Hematopoietic multipotent progenitor cell treated with erythropoietin and hydrocortisone succinate and interleukin-3 and kit ligand, for 4 days (in vitro differentiated cells): ENCODE measurements around the gene CCDC85A.
"Not testable (repeated sequence)": the region's sequence is repeated elsewhere in the genome, so short reads cannot be mapped to it uniquely, and the experiment has no call there.

ENCODE experiments used
- DNase-seq: peaks from one replicate; pipeline ENCODE4 v3.0.0-alpha.2; 2015

The CCDC85A gene

DNA sequence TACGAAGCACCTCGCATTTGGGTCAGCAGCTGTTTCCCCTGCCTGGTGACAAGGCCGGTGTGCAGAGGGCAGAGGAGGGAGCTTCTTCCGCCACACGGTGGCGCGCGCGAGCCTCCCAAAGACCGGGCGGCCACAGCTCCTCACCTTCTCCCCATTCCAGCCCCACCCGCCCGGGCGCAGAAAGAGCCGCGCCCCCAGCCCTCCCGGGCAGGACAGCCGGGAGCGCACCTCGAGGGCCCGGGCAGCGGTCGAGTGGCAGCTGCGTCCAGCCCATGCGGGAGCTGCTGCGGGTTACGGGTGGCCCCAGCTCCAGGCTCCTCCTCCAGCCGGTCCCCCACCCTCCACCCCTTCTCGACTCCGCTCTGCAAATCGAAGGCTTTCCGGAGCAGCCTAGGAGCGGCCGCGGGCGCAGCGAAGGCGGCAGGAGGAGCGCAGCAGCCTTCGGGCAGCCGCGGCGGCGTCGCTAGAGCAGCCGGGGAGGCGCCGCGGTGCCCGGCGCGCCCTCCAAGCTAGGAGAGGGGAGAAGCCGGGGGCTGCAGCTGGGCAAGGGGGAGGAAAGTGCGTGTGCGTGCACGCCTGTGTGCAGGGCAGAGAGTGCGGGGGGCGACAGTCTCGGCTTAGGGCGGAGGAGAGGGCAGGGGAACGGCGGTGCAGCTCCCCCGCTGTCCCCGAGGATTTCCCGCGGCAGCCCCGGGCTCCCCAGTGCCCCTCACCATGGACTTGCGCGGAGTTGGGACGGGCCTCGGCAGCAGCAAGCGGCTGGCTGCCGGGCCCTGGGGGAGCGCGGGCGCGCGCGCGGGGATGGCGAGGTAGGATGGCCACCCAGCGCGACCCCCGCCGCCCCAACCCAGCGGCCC, at the start of gene CCDC85A:
TSS of gene CCDC85A (plus strand) at position 348 of the 857 bp plus-strand sequence. CDS start 635 bp downstream, outside the sequence.
- peak; percentile 87 for DNase-seq

DNA sequence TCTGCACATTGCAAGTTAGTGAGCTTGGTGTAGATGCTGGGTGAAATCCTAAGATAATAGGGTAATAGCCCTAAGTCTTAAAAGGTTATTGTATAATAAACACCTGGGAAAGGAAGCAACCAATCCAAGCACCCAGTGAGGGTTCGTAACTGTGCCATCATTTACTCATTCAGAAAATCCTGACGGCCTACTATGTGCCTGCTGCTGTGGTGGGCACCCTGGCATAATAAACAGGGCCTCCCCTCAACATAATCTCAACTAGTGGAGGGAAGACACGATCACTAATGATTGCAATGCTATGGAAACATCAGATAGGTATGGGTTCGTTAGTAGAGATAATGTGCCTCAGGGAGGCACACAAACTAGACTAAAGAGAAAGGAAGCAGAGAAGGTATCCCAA, 48.9 kb upstream of the CCDC85A start:
- no peak for DNase-seq

DNA sequence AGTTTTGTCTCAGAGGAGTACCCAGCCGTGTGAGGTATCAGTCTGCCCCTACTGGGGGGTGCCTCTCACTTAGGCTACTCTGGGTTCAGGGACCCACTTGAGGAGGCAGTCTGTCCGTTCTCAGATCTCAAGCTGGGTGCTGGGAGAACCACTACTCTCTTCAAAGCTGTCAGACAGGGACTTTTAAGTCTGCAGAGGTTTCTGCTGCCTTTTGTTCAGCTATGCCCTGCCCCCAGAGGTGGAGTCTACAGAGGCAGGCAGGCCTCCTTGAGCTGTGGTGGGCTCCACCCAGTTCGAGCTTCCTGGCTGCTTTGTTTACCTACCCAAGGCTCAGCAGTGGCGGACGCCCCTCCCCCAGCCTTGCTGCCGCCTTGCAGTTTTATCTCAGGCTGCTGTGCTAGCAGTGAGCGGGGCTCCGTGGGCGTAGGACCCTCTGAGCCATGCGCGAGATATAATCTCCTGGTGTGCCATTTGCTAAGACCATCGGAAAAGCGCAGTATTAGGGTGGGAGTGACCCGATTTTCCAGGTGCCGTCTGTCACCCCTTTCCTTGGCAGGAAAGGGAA, 41.2 kb upstream of the CCDC85A start:
- not testable (repeated sequence) for DNase-seq

DNA sequence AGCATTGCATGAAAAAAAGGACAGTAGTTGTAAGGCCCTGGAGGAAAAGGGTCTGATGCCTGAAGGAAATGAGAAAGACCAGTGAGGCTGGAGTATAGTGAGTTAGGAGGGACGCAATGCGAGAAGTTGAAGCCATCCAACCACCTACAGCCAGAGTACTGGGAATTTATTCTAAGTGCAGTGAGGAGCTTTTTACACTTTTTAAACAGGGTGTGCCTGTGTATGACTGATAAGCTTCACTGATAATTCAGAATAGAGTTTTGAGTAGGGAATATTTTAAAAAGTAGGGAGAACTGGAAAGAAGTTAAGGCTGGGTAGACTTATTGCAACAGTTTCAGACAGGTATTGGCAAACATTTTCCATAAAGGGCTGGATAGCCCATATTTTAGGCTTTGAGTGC, 35.9 kb upstream of the CCDC85A start:
- DNase-seq, result no peak

DNA sequence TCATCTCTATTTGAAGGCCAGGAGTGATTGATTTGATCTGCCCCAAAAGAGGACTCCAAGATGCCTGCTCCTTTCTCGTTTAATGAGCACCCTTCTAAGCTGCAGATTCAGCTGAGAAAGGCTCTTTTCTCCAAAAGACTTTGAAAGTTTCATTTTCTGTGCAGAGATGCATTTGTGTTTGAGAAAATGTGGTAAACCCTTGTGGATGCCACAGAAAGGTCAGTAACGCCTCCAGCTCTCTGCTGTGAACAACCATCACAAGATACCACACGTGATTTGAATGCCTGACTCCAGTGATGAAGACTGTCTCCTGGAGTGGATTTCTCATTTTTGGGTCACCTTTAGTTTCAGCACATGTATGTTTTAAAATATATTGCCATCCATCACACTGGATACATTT, 35.0 kb upstream of the CCDC85A start:
- no peak for DNase-seq

DNA sequence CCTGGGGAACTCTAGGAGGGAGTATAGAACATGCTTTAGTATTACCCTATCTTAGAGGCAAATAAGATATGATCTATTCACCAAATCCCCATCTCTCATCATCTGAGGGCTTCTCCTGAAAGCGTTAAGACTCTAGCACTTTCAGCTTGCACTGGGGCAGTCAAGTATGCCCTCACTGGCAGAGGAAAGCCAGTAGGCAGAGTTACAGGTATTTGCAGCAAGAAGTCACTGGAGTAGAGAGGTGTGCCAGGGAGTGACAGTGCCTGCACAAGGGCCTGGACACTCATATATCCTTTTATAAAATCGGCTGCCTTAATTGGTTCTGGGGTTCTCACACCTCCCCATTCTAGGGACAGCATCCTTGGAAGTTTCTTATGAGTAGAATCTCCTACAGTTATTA, 31.9 kb upstream of the CCDC85A start:
- no peak for DNase-seq

DNA sequence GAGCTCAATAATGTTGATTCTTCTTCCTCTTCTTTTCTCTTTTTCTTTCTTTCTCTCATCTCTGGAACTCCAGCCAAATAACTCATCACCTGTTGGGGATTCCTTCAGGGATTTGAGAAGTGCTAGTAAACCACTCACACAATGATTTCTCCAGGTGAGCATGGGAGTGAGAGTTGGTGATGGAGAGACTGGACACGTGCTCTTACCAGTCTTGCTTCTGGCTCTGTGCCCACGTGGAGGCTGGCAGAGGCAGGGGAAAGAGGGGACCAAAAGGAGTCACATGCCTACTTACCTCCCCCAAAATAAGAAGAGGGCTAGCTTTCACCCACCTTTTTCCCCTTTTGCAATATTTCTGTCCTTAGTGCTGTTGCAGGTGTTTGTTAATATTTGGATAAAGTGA, 28.6 kb upstream of the CCDC85A start:
- no peak for DNase-seq

DNA sequence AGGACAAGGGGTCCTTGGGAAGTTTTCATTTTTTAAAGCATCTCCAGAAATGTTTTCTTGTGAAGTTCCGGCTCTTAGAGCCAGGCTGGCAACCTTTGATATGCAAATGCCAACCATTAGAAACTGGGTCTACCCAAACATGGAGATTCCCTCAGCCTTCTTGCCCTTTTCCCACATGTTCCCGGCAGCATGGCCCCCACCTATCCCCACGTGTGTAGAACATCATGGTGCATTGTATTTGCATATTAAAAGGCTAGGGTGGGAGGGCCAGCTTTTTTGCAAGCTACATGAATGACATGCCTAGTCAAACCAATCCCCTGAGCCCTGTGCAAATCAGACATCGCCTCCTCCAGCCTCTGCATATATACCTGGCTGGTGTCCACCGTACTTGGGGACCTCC, 23.9 kb upstream of the CCDC85A start:
- not testable (repeated sequence) for DNase-seq

DNA sequence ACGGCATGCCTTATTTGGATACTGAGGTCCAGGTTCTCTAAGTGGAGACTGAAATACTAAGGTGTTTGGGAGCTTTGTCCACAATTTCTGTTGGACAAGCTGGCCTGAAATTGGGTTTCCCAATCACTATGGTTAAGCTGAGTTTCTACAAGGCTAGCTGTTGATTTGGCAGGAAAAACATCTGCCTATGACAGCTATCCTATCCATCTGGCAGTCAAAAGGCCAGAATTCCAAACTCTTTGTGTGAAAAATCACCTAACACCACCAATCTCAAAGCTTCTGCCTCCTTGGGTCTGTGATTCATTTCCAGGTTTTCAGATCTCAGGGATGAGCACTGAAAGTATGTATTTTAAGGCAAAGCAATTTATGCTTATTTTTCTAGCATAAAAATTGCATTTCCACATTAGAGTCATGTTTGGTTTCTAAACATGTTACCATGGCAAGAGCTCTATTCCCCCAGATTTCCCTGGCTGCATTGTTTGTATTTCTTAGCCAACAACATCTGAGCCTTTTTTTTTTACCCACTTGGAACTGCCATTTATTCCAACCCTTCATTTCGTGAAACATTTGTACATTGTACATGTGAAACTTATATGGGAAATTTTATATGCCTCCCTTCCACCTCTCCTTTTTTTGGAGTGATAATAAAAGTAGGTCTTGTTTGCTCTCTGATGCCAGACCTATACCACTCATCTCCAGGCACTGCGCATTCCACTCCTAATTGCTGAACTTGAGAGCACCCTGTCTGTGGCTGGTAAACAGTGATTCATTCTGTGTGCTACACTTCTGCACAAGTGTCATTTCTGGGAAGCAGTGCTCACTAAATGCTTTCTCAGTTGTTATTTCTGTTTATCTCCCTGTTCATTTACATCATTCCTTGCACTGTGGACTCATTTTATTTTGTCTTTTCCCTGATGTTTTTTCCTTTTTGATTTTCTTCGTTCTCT, 15.9 kb upstream of the CCDC85A start:
- DNase-seq, result no peak

DNA sequence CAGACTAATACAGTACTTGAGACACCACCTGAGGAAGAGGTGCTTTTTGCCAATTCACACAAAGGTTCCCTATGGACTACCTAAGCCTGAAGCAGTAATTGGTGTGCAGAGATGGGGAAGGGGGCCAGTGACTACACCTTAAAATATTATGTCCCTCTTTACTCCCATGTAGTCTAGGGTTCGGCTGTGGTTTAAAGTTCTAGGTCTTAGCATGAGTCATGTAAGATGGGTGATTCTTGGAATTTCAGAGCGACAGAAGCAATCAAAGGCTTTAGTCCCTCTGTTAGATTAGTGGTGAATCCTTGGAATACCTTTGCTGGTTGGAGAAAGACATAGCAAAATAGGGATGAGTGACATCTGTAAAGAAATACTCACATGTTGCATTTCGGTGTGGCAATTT, 14.3 kb upstream of the CCDC85A start:
- no peak for DNase-seq

DNA sequence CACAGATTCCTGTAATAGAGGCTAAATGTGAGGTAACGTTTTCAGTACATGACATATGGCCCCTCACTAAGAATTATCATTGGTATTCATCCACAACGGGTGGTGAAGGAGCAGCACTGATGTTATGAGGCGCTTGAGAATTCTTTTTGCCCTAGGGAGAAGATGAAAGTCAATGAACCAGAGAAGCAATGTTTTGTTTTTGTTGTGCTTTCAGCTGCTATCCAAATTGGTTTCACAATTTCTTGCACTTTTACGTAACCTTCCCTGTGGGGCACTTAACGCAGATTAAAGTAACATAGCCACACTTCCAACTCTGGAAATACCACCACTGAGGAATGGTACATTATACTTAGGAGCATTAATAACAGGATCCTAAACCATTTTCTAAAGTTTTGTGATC, 13.3 kb upstream of the CCDC85A start:
- DNase-seq, result no peak

DNA sequence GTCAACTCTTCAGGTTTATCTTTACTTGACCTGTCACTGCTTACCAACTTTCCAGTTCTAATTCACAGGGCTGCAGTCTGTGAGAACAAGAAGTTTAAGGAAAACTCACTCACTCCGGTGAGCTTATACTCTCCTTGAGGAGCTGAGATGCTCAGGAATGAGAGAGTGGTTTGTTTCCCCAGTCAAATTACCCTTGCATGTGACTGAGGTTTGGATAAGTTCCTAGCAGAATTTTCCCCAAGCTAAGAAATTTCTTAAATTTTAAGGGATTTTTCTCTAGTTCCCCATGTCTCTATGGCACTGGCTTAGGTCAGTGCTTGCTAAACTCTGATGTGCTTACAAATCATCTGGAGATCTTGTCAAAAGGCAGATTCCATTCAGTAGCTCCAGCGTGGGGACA, 12.8 kb upstream of the CCDC85A start:
- DNase-seq, result no peak

DNA sequence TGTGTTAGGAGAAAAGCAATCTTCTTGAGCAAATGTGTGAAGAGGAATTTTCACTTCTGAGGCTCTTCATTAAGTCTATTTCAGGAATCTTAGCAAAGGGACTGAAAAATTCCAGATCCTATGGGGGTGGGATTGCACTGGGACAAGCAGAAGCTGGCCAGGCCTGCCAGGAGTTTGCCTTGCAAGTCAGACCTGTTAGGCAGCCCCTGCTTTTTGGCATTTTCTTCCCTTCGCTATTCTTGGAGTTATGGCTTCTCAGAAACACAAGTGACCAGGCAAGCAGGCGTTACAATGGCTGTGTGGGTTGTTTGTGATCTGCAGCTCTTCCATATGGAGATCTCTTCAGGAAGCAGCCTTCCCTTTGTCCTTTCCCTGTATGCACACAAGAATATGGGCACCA, 8.0 kb upstream of the CCDC85A start:
- DNase-seq, result no peak

DNA sequence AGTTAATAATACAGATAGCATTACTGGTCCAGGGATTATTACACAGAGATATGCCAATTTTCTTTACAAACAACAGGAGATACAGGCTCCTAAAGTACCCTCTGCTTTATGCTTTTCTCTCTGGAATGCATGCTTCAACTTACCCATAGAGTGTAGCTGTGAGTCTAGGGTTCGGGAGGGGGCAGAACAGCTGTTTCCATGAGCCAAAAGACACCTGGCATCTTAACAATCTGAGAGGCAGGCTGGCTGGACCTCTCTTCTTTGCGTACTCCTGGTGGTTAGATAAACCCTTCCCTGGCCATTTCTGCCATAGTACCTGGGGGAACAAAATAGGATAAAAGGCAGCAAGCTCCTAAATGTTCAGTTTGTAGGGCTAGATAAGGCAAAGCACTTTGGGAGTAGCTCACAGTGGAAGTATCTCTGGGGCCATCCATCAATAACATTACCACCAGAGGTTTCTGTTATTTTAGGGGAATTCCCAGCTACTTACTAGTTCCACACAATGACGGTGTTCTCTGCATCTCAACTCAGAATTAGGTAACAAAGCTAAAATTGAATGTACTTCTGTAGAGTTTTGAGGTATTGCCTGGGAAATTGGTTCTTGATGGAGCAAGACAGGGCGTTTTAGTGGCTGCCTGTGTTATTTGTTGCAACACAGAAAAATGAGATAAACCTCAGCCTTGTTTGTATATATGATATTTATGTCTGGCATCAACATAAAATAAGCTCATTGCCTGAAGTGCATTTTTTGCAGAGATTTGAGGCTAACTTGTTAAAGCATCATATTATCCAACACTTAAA, 6.2 kb upstream of the CCDC85A start:
- no peak for DNase-seq

DNA sequence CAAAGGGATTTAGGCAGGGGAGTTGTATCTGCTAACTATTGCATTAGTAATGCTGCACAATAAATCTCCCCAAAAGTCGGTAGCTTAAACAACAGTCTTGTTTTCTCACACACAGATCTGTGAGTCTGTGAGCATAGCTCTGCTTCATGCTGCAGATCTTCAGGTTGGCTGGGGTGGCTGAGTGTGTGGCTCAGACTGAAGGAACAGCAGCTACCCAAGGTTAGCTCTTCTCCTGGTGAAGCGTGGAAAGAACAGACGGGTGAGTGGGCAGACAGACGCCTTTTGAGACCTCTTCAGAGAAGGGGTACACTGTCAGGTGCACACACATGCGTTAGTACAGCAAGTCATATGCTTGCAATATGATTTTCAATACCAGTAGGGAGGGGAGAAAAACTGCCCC, 3.9 kb upstream of the CCDC85A start:
- no peak for DNase-seq

DNA sequence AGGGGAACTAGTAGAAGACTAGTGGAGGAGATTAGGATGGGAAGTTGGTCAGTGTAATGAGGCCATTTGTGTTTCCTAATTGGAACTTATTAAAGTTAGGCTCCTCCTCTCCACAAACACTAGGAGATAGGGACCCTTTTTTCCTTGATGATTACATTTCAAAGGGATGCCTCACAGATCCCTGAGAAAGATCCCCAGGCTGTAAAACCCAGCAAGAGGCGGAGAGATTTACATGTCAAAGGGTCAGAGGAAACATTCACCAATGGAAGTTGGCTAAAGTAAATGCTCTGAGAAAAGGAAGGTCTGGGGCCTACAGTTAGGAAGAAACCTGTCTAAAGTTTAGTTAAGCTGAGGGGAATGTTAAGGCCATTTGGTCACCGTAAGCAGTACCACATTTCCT, 1.4 kb upstream of the CCDC85A start:
- DNase-seq, result no peak

DNA sequence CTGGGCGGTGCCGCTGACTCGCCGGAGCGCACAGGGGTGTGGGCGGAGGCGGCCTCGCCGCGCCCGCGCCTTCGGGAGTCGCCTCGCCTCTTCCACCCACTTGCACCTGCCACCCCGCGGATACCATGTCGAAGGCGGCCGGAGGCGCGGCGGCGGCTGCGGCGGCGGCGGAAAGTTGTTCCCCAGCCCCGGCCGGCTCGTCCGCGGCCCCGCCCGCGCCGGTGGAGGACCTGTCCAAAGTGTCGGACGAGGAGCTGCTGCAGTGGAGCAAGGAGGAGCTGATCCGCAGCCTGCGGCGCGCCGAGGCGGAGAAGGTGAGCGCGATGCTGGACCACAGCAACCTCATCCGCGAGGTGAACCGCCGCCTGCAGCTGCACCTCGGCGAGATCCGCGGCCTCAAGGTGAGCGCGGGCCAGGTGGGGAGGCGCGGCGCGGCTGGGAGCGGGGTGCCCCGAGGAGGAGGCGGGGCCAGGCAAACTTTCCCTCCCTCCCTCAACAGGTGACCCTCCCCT, 766 bp downstream of the CCDC85A start:
- peak; percentile 30 for DNase-seq

DNA sequence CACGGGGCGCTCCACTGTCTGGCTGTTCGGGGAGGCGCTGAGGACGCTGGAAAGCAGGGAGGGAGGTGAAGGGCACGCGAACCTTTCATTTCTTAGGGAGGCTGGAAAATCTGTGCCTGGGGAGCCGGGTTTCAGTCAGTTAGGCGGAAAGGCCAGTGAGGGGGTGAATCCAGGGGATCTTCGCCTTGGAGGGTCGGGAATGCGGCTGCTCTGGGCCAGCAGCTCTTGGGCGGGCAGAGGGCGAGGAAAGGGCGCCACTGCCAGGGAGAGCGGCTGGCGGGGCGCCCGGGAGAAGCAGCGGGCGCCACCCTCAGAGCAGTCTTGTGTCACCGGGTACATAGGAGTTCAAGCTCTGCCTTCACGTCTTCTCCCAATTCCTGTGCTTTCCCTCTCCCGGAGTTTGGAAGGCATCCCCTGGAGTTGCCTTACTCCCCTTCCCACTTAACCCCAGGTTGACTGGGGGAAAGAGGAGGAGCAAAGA, 1.4 kb downstream of the CCDC85A start:
- peak; percentile 21 for DNase-seq

DNA sequence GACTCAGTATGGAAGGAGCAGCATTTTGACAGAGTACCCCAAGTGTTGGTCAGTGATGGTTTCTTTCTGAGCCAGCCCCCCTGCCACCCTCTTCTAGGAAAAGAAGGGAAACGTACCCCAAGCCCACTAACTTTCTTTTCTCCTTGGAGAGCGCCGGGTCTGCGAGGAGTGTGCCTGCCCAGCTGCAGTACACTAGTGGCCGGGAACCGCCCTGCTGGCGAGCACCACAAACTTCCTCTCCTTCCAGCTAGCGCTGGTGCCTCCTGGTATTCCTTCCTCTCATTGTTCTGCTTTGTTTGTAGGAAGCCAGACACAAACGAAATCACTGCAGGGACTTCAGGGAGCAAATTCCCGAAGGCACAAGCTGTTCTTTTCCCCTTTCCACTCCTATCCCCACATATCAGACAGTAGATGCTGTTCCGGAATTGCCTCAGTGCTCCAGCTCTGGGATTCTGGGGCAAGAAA, 1.8 kb downstream of the CCDC85A start:
- peak; percentile 22 for DNase-seq

DNA sequence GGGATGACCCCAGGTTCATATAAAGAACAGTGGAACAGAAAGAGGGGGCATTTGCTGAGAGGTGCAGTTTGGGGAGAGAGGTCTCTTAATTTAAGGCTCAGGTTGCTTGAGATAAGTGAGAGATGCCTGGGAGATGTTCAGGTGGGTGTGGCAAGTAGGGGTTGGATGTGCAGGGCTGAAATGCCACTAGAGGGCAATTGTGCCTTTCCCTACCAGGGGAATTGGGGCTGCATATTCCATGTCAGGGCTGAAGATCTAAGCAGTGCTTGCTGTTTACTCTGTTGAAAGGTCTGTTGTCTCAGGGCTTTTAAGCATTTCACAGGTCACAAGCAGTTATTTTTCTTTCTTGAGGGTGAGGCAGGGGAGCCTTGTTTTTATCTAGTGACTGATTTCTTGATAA, 7.8 kb downstream of the CCDC85A start:
- peak; percentile 43 for DNase-seq

DNA sequence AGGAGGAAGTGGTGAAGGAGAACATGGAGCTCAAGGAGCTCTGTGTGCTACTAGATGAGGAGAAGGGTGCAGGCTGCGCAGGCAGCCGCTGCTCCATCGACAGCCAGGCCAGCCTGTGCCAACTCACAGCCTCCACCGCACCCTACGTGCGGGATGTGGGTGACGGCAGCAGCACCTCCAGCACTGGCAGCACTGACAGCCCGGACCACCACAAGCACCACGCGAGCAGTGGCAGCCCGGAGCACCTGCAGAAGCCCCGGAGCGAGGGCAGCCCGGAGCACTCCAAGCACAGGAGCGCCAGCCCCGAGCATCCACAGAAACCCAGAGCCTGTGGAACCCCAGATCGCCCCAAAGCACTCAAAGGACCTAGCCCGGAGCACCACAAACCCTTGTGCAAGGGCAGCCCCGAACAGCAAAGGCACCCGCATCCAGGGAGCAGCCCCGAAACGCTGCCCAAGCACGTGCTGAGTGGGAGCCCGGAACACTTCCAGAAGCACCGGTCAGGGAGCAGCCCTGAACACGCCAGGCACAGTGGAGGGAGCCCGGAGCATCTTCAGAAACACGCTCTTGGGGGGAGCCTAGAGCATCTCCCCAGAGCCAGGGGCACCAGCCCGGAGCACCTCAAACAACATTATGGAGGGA, 9.0 kb downstream of the CCDC85A start:
- DNase-seq, result no peak

DNA sequence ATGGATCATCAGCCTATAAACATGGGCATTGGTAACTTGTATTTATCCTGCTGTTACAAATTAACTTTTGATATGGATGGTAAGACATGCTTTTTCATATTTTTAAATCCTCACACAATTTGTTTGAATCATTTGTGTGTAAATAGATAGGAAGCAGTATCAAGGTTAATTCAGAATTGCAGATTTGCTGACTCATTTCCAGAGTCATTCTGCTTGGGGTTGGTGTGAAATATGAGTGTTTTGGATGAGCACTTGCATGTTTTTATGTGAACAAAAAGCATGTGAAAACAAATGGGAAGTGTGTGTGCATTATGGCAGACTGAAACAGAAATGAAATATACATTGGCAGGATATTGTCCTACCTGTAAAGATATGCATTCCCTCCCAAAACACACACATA, 11.8 kb downstream of the CCDC85A start:
- DNase-seq, result peak; percentile 15
